Stimulated activated CD8-positive, alpha-beta memory T cell treated with anti-CD3 and anti-CD28 coated beads, Interleukin-15, amount 100 ng/mL, for 4 hours (primary cell): ENCODE data around the gene PALD1.
"Not testable (repeated sequence)": the region's sequence is repeated elsewhere in the genome, so short reads cannot be mapped to it uniquely, and the experiment has no call there.

Experiments used
- DNase-seq, 2 donors: peaks; one replicate each; pipeline ENCODE4 v3.0.0-alpha.2; 2020; ENCODE audit warnings: low read depth in 2 of 2

Gene PALD1

GRCh38 chr10:70571636-70572439 is 93.3 kb downstream of the PALD1 start:
- DNase-seq, result no peak

GRCh38 chr10:70573599-70574506 is 95.3 kb downstream of the PALD1 start:
- DNase-seq, result no peak

- no peak for DNase-seq
Measured at GRCh38 chr10:70575486-70575873, 96.9 kb downstream of the PALD1 start.

- no peak for DNase-seq
Measured at GRCh38 chr10:70575874-70576802, 97.6 kb downstream of the PALD1 start.

GRCh38 chr10:70576803-70577517 is 98.4 kb downstream of the PALD1 start:
- no peak for DNase-seq

GRCh38 chr10:70578371-70578947 is 99.9 kb downstream of the PALD1 start:
- peak in 1 of 2 donors; percentile 66 for DNase-seq

- no peak for DNase-seq
Measured at GRCh38 chr10:70579234-70580002, 100.9 kb downstream of the PALD1 start.

GRCh38 chr10:70581176-70581575 is 102.6 kb downstream of the PALD1 start:
- DNase-seq, result not testable (repeated sequence)

GRCh38 chr10:70582793-70583668 is 104.5 kb downstream of the PALD1 start:
- DNase-seq, result no peak

GRCh38 chr10:70583669-70584037 is 105.1 kb downstream of the PALD1 start:
- no peak for DNase-seq

- no peak for DNase-seq
Measured at GRCh38 chr10:70584366-70584765, 105.8 kb downstream of the PALD1 start.

- no peak for DNase-seq
Measured at GRCh38 chr10:70584909-70585544, 106.5 kb downstream of the PALD1 start.

- DNase-seq, result no peak
Measured at GRCh38 chr10:70585578-70586169, 107.1 kb downstream of the PALD1 start.

GRCh38 chr10:70586348-70586930 is 107.9 kb downstream of the PALD1 start:
- DNase-seq, result no peak

GRCh38 chr10:70587045-70587658 is 108.6 kb downstream of the PALD1 start:
- no peak for DNase-seq

- no peak for DNase-seq
Measured at GRCh38 chr10:70588255-70588654, 109.7 kb downstream of the PALD1 start.
